ENCODE results near the gene FAM107B. TPM values are rescaled to one million over a fixed set of nuclear protein-coding genes. Genes with fewer than 3 reads are reported as not detected.

FAM107B gene
- total and polyA plus RNA-seq, 7 donors: 12.8 to 111 (median 15.0) TPM

DNA sequence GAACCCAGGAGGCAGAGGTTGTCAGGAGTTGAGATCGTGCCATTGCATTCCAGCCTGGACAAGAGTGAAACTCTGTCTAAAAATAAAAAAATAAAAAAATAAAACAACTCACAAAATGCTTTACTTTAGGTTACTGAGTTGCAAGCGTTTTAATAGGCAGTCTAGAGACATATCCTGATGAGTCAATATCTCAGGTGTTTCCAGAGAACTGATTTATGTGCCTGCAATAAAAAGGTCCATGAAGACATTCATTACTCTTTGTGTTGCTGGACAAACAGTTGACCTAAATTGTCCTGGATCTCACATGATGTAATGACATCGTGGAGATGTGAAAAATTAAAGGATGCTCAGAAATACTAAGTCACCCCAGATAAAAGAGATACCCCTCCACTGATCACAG is 31.6 kb upstream of the FAM107B start:
- TF ChIP-seq EP300 (IDR thresholded peaks at IDR 0.05) (no peak), POLR2AphosphoS5 (IDR thresholded peaks at IDR 0.05) (no peak)
- TF ChIP-seq, protein P1, sequence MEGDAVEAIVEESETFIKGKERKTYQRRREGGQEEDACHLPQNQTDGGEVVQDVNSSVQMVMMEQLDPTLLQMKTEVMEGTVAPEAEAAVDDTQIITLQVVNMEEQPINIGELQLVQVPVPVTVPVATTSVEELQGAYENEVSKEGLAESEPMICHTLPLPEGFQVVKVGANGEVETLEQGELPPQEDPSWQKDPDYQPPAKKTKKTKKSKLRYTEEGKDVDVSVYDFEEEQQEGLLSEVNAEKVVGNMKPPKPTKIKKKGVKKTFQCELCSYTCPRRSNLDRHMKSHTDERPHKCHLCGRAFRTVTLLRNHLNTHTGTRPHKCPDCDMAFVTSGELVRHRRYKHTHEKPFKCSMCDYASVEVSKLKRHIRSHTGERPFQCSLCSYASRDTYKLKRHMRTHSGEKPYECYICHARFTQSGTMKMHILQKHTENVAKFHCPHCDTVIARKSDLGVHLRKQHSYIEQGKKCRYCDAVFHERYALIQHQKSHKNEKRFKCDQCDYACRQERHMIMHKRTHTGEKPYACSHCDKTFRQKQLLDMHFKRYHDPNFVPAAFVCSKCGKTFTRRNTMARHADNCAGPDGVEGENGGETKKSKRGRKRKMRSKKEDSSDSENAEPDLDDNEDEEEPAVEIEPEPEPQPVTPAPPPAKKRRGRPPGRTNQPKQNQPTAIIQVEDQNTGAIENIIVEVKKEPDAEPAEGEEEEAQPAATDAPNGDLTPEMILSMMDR (IDR thresholded peaks at IDR 0.05): no peak
- WGBS, 2 donors: 29 to 73% methylated on average over 3 of the region's 3 CpGs
- intact Hi-C loops (cut with DNase I): no loop called here
- DNase-seq: no peak
- Histone ChIP-seq H3K36me3 (no peaks in the 10 kb centered on the region), H3K27me3 (no peaks in the 10 kb centered on the region), H3K4me1 (no peaks in the 10 kb centered on the region), H3K27ac (no peak overlapping the region), H3K9me3 (no peaks in the 10 kb centered on the region), H3K4me3 (no peak overlapping the region)

DNA sequence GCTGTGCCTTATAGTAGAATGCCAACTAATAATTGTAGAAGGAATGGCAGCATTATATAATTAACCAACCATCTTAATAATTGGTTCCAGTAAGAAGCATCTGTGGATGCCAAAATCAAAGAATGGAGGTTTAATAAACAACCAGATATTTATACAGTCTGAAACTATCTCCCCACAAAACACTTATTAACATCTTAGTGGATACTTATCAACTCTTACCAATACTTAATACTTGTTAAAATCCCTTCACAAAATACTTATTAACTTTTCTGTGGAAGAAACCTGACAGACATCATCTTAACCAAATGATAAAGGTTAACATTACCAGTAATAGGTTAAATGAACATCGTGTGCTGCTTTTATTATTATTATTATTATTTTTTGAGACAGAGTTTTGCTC is 29.1 kb upstream of the FAM107B start:
- Histone ChIP-seq H3K36me3 (no peaks in the 10 kb centered on the region), H3K4me1 (no peaks in the 10 kb centered on the region), H3K27me3 (no peaks in the 10 kb centered on the region), H3K4me3 (no peak overlapping the region), H3K9me3 (no peaks in the 10 kb centered on the region), H3K27ac (no peak overlapping the region)
- intact Hi-C loops (cut with DNase I): no loop called here
- TF ChIP-seq, protein P1 (IDR thresholded peaks at IDR 0.05): no peak
- TF ChIP-seq POLR2AphosphoS5 (IDR thresholded peaks at IDR 0.05): no peak
- TF ChIP-seq EP300 (IDR thresholded peaks at IDR 0.05): no peak
- DNase-seq: no peak
- 0 to 43% methylated on average over 1 of the region's 1 CpG for WGBS, 2 donors

DNA sequence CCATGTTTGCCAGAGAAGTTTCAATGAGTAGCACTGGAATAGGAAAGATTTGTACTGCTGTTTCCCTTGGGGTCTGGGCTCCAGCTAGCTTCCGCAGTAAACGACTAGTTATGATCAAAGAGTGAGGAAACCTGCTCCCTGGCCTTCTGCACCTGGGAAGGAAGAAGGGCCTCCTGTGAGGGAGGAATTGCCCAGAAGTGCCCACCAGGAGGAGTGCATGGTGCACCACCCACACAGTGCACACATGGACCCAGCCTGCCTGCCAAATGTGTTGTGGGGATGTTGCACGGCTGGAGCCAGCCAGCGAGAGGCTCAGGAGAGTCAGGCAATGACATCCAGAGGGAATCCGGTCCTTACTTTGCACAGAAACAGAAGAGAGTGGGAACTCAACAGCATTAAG is 27.0 kb upstream of the FAM107B start:
- Histone ChIP-seq H3K36me3 (no peaks in the 10 kb centered on the region), H3K9me3 (no peaks in the 10 kb centered on the region), H3K27me3 (no peaks in the 10 kb centered on the region), H3K4me1 (no peaks in the 10 kb centered on the region), H3K27ac (no peak overlapping the region), H3K4me3 (no peak overlapping the region)
- no peak for DNase-seq
- TF ChIP-seq, protein P1 (IDR thresholded peaks at IDR 0.05): no peak
- TF ChIP-seq EP300 (IDR thresholded peaks at IDR 0.05) (no peak), POLR2AphosphoS5 (IDR thresholded peaks at IDR 0.05) (no peak), POLR2A (IDR thresholded peaks at IDR 0.05) (no peak)
- intact Hi-C loops (cut with DNase I): no loop called here
- WGBS, 2 donors: 75 to 79% methylated on average over 5 of the region's 5 CpGs

DNA sequence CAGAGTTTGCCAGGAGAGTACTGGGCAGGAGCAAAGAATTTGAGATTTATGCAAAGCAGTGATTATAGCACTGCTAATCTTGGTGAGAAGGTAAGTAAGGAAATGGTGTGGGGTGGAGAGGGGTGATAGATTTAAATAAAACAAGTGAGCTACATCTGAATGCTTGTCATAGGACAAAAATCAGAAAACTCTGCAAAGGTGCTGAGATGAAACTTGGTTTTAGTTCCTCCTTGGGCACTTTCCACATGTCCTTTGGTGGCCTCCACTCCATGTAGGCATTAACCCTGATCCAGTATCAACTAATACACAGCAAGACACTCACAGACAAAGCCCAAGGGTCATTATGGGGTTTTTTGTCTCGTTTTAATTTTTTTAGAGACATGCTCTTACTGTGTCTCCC is 25.7 kb upstream of the FAM107B start:
- H3K9me3 ChIP-seq: no peaks in the 10 kb centered on the region
- DNase-seq: no peak
- WGBS, 2 donors: 58 to 65% methylated on average over 1 of the region's 1 CpG

DNA sequence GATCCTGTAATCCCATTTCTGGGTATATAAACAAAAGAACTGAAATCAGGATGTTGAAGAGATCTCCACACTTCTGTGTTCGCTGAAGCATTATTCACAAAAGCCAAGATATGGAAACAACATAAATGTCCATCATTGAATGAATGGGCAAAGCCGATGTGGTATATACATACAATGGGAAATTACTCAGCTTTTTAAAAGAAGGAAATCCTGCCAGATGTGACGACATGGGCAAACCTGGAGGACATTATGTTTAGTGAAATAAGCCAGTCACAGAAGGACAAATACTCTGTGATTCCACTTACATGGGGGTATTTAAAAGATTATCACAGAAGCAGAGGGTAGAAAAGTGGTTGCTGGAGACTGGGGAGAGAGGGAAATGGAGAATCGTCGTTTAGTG is 23.9 kb upstream of the FAM107B start:
- intact Hi-C loops (cut with DNase I): no loop called here
- TF ChIP-seq EP300 (IDR thresholded peaks at IDR 0.05) (no peak), POLR2A (IDR thresholded peaks at IDR 0.05) (no peak), POLR2AphosphoS5 (IDR thresholded peaks at IDR 0.05) (no peak)
- TF ChIP-seq, protein P1 (IDR thresholded peaks at IDR 0.05): no peak
- H3K4me1 ChIP-seq: no peaks in the 10 kb centered on the region
- H3K4me3 ChIP-seq: no peak overlapping the region
- no peaks in the 10 kb centered on the region for H3K36me3 ChIP-seq
- H3K27ac ChIP-seq: no peak overlapping the region
- no peak for DNase-seq
- H3K9me3 ChIP-seq: no peaks in the 10 kb centered on the region
- H3K27me3 ChIP-seq: no peaks in the 10 kb centered on the region
- 34 to 66% methylated on average over 5 of the region's 5 CpGs for WGBS, 2 donors

More for the DNA sequence above, 25.7 kb upstream of the FAM107B start:
- H3K4me3 ChIP-seq: no peak overlapping the region
- TF ChIP-seq EP300 (IDR thresholded peaks at IDR 0.05) (no peak), POLR2A (IDR thresholded peaks at IDR 0.05) (no peak), POLR2AphosphoS5 (IDR thresholded peaks at IDR 0.05) (no peak)
- TF ChIP-seq, protein P1 (IDR thresholded peaks at IDR 0.05): no peak
- H3K4me1 ChIP-seq: no peaks in the 10 kb centered on the region
- no peaks in the 10 kb centered on the region for H3K27me3 ChIP-seq
- no peak overlapping the region for H3K27ac ChIP-seq
- intact Hi-C loops (cut with DNase I): no loop called here
- H3K36me3 ChIP-seq: no peaks in the 10 kb centered on the region
